SK-N-MC (cell line): ENCODE results near the gene C1orf116.
A peak's percentile ranks its signal among the peaks of the same experiment; 100 is the strongest.

Experiments used
- EZH2 ChIP-seq: fragments of 200-600 bp; sonication (generic); IDR thresholded peaks from one replicate; pipeline ENCODE4 v1.6.1; 2017; ENCODE audit warnings: antibody characterized with exemption
- FOXP2 ChIP-seq: optimal IDR thresholded peaks from 2 replicates; pipeline ENCODE3; 2011; ENCODE audit warnings: mild to moderate bottlenecking, moderate library complexity; ENCODE audit not compliant: insufficient read depth; ENCODE audit errors: extremely low read length, control extremely low read depth
- POLR2AphosphoS5 ChIP-seq: IDR thresholded peaks from 2 replicates; pipeline ENCODE4 v1.6.1; 2012; ENCODE audit warnings: mild to moderate bottlenecking, low read depth, low read length, borderline replicate concordance

- TF ChIP-seq FOXP2 (no peak), POLR2AphosphoS5 (peak; percentile 72; the same call in 1 of the 2 replicates), EZH2 (no peak)
Observed at GRCh38 chr1:207050480-207051190, 18.1 kb upstream of the C1orf116 start.
